ENCODE measurements around the gene ZMYND11.
A peak's percentile ranks its signal among the peaks of the same experiment; 100 is the strongest.

Gene ZMYND11

DNA sequence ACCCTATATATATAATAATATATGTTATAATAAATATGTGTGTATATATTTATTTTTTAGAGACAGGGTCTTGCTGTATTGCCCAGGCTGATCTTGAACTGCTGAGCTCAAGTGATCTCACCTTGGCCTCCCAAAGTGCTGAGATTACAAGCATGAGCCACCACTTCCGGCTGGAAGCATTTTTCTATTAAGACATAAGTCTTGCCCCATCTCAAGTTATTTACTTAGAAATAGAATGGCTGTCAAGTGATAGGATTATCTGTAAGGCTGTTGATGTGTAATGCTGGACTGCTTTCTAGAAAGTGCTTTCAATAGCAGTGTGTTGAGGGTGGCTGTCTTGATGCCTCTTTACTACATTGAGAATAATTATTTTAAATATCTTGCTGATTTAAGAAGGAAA is 65.2 kb downstream of the ZMYND11 start:
- DNase-seq = no peak

DNA sequence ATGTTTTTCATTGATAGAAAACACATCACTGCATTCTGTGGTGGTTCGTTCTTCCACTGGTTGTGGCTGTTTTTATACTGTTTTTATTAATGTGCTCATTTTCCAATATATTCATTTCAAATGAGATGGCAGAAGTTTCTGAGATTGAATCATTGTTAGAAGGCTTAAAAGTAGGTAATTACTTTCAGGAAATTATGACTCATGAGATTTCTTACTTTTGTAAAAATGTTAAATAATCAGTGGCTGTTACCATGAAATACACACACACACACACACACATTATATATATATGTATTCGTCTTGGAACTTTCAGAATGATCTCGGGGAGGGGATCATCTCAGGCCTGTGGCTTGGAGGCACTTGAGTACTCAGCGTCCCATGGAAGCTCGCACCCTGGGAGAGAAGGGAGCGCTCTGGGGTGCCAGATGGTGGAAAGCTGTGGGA is 66.1 kb downstream of the ZMYND11 start:
- DNase-seq = peak; percentile 35

- DNase-seq = no peak
Observed at GRCh38 chr10:208616-209015, 73.4 kb downstream of the ZMYND11 start.

DNA sequence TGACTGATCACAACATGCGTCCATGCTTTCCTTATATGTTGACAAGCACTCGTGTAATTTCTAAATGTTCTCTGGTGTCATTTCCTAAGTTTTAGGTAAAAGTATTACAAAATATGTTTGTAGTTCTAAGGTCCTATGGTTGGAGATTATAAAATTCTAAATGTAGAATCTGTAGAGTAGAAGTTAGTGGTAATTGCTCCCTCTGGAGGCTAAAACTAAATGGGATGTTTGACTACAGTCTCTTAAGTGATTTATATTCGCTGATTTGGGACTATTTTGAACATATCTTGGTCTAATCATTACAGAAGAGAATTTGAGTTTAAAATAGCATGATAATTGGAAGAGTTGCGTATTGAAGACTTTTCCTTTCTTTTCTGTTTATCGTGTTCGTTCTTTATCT is 74.1 kb downstream of the ZMYND11 start:
- no peak for DNase-seq

GRCh38 chr10:210297-210696 is 75.0 kb downstream of the ZMYND11 start:
- DNase-seq = no peak

DNA sequence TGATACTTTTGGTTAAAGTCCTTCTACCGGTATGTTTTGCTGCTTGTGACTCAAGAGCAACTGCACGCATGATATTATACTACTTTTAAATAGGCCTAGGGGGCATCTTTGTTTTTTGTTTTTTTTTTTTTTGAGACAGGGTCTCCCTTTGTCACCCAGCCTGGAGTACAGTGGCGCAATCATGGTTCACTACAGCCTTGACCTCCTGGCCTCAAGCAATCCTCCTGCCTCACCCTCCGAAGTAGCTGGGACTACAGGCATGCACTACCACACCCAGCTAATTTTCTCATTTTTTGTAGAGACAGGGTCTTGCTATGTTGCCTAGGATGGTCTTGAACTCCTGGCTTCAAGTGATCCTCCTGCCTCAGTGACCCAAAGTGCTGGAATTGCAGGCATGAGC is 80.2 kb downstream of the ZMYND11 start:
- DNase-seq = no peak

GRCh38 chr10:218798-219197 is 83.5 kb downstream of the ZMYND11 start:
- DNase-seq = no peak

GRCh38 chr10:219731-220472 is 84.6 kb downstream of the ZMYND11 start:
- no peak for DNase-seq

GRCh38 chr10:224571-224970 is 89.3 kb downstream of the ZMYND11 start:
- DNase-seq = no peak

DNA sequence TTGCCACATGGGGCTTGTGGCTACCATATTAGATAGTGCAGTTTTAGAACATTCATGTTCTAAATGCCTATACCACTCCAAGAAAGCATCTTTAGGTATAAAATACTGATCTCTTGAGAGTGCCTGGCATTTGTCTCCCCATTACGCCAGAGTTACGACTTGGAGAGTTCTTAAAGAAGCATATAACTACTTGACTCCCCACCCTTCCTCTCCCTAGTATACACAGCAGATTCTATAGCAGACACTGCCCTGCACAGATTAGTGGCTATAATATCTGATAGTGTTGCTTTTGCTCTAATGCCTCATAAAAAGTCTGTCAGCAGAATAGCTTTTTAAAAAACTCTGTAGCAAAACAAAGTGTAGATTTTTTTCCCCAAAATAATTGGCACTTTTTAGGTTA is 90.8 kb downstream of the ZMYND11 start:
- DNase-seq = no peak

DNA sequence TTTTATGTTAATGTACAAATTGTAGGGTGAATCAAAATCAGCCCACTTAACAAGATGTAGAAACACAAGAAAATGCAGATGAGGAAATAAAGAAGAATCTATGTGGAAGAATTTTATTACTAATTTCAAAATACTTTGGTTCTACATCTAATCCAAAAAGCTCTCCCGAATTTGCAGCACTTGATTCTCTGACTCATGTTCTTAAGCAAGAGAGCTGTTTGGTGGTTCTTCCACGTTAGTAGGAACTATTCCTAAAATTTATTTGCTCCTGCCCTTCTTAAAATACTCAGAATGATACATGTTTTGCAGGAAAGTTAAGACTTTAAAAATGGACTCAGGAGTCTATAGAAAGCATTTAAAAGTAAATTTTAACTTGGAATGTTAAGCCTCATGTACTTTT is 91.8 kb downstream of the ZMYND11 start:
- DNase-seq = no peak

- no peak for DNase-seq
Observed at GRCh38 chr10:228366-228765, 93.1 kb downstream of the ZMYND11 start.

DNA sequence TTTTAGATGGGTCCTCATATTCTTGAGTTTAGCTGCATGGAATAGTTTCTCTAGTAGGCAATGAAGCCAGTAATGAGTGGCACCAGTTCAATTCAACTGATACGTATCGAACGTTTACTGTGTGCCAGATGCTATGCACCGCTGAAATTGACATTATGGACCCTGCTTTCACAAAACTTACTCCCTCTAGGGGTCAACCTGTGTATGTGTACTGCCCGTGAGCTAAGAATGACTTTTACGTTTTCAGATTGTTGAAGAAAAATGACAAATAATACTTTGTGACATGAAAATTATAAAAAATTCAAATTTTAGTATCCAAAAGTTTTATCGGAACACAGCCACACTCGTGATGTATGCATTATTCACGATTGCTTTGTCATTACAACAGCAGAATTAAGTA is 95.5 kb downstream of the ZMYND11 start:
- peak; percentile 9 for DNase-seq

- DNase-seq = no peak
Observed at GRCh38 chr10:232061-232460, 96.8 kb downstream of the ZMYND11 start.

DNA sequence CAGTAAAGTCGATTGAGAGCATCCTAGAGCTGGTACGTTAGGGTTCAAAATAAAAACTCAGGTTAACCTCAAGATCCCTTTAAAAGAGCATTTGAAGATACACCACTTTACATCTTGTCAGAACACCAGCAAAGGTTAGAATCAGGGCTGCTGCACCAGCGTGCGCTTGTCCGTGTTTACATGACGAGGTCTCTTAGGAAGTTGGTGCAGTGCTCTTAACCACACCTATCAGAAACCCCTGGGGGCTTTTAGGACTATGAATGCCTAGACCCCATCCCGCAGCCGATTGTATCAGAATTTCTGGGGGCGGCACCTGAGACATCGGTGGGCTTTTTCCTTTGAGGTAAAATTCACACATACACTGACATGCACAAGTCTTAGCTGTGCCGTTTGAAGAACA is 97.6 kb downstream of the ZMYND11 start:
- DNase-seq = no peak

DNA sequence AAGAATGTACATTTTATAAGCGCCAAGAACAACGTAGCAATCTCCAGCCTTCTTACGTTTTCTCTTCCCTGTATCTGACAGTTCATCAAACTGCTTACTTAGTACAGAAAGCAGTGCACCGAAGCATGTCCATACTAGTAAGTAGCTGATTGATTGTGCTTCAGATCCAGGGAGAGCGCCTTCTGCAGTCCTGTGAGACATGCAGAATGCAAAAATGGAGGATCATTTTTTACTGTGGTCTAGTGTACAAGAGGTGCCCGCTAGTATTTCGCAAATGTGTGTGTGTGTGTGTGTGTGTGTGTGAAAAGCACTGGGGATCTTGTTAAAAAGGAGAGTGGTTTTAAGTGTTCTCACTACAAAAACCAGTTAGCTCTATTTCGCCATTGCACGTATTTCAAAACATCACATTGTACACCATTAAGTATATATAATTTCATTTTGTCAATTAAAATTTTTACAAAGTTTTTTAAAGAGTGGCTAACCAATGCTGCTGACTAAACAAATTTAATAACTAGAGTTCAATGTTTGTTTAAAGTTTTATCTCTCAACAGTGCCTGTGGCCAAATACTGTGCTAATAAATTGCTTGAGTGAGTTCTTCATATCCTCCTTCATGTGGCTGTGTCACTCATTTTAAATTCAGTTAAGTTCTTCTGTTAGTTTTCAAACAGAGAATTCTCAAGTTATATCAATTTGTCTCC is 99.6 kb downstream of the ZMYND11 start:
- no peak for DNase-seq

DNA sequence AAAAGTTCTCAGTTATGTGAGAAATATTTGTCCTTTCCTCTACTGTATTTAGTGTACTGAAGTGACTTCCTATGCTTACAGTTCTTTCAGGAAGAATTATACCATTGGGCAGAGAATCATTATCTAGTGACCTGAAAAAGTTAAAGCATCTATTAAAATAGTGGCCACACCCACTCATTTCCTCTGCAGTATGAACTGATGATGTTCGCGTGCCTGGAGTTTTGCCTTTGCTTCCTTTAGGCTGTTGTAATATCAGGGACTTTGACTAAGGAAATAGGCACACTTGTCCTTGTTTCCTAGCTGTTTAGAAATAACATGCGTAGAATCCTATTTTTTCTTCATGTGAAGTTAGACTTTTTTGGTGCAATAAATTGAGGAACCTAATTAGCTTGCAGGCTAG is 100.7 kb downstream of the ZMYND11 start:
- no peak for DNase-seq

- DNase-seq = no peak
Observed at GRCh38 chr10:239109-239508, 103.9 kb downstream of the ZMYND11 start.

DNA sequence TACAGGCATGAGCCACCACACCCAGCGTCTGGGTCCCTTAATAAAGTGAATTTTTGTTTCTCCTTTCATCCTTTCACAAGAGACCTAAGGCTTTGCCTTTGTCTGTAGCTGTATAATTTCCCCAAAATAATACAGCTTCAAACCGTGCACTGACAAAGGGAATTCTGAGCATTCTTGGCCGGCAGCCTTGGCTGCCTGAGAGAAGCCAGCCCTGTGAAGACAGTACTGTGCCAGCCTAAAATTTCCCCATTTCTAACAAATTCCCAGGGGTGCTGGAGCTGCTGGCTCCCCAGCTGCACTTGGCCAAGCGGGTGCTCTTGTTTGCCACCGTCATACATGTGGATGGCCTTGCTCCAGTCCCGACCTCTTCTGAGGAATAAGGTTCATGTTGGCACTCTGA is 106.2 kb downstream of the ZMYND11 start:
- DNase-seq = no peak

DNA sequence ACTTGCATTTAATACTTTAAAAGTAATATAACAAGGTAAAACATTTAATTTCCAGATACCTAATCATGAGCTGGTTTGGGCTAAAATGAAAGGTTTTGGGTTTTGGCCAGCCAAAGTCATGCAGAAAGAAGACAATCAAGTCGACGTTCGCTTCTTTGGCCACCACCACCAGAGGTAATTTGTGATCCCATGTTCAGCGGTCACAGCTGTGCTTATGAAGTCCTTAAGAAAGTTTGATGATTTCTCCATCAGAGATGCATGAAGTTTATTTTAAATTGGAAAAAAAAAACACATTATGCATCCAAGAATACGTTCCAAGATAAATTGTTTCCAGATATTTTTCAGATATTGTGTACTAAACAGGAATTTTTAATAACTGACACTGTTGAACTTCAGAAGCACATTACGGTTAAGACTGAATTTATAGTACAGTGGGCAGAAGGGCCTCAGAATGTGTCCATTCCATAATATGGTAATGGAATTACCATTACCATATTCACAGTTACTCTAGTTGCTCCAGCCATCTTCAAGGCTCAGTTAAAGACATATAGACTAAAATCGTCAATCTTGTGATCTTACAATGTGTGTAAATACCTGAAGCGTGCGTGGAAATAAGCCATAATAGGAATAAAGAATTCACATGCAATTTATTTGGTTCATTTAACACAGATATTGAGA is 106.8 kb downstream of the ZMYND11 start:
- DNase-seq = no peak

DNA sequence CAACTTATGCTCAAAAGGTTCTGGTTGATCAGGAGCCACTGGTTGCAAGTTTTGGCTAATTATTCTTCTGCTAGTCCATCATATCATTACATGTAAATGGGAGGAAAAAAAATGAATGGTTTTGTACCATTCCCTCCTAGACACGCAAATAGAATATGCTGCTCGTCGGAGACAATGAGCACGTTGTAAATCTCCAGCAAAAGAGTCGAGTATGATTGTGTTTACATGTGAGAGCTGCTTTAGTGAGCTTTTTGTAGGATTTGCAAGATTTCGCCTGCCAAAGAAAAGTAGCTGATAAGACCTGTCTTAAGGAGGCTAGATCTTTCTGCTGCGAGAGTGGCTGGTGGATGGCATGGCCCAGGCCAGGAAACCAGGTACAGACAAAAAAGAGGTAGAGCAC is 109.0 kb downstream of the ZMYND11 start:
- no peak for DNase-seq

- DNase-seq = no peak
Observed at GRCh38 chr10:246431-246830, 111.2 kb downstream of the ZMYND11 start.

- no peak for DNase-seq
Observed at GRCh38 chr10:247480-247879, 112.2 kb downstream of the ZMYND11 start.

DNA sequence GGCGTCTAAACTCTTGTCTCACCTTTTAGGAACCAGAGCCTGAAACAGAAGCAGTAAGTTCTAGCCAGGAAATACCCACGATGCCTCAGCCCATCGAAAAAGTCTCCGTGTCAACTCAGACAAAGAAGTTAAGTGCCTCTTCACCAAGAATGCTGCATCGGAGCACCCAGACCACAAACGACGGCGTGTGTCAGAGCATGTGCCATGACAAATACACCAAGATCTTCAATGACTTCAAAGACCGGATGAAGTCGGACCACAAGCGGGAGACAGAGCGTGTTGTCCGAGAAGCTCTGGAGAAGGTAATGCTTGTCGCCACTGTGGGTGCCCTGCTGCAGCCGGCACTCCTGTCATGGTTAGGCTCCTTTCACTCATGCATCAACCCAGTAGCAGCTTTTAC is 113.1 kb downstream of the ZMYND11 start:
- DNase-seq = no peak
